ENCODE data around the gene CTNNA3. TPM values are rescaled to one million over a fixed set of nuclear protein-coding genes. Genes with fewer than 3 reads are reported as not detected.

CTNNA3 gene
- polyA plus RNA-seq, 1 experiment, result 0.26 TPM

DNA sequence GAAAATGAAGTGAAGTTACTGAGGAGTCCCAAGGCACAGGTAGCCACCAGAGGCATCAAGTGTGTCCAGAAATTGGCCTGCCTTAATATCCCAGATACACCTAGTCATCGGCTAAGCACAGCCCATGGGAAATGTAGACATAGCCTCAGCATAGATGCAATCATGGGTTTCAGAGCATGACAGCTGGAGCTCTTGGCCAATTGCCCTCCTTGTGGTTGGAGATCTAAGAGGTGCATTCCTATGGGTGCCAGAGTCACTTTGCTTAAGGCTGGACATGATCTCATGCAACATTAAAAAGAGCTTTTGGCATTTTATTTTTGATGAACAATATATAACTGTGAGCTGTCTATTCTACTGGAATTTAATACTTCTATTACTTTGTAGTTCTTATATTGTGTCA lies 1528.2 kb downstream of the CTNNA3 start:
- POLR2A ChIA-PET, result no interaction called here
- Histone ChIP-seq H3K4me3 (ENCODE audit: low read depth, low read length) (no peak overlapping the region), H3K9me3 (ENCODE audit: control insufficient read depth, insufficient read depth, low read length) (no peaks in the 10 kb centered on the region), H3K27me3 (ENCODE audit: control insufficient read depth, insufficient read depth, low read length) (no peaks in the 10 kb centered on the region), H3K27ac (ENCODE audit: low read depth, low read length) (no peak overlapping the region)
- CTCF ChIA-PET, result interaction anchor here (0.6 kb wide), 1 partner anchor 12 kb away, joined by 5 read pairs; no protein-coding TSS in a partner anchor
- TF ChIP-seq, protein P1, sequence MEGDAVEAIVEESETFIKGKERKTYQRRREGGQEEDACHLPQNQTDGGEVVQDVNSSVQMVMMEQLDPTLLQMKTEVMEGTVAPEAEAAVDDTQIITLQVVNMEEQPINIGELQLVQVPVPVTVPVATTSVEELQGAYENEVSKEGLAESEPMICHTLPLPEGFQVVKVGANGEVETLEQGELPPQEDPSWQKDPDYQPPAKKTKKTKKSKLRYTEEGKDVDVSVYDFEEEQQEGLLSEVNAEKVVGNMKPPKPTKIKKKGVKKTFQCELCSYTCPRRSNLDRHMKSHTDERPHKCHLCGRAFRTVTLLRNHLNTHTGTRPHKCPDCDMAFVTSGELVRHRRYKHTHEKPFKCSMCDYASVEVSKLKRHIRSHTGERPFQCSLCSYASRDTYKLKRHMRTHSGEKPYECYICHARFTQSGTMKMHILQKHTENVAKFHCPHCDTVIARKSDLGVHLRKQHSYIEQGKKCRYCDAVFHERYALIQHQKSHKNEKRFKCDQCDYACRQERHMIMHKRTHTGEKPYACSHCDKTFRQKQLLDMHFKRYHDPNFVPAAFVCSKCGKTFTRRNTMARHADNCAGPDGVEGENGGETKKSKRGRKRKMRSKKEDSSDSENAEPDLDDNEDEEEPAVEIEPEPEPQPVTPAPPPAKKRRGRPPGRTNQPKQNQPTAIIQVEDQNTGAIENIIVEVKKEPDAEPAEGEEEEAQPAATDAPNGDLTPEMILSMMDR (IDR thresholded peaks at IDR 0.05; ENCODE audit: low read depth, low read length), result no peak
- no peak for DNase-seq (ENCODE audit: low read depth, low spot score)

DNA sequence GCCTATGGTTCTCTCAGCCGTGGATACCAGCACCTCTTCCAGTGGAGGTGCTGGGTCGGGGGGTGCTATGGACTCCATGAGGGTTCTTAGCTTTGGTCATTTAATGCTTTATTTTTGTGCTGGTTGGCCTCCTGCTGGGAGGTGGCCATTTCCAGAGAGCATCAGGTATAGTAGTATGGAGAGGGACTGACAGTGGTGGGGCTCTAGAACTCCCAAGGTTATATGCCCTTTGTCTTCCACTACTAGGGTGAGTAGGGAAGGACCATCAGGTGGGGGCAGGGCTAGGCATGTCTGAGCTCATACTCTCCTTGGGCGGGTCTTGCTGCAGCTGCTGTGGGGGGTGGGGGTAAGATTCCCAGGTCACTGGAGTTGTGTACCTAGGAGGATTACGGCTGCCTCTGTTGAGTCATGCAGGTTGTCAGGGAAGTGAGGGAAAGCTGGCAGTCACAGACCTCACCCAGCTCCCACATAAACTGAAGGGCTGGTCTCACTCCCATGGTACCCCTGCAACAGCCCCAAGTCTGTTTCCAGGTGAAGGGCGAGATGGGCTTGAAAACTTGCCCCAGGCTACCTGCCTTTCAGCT lies 1533.3 kb downstream of the CTNNA3 start:
- TF ChIP-seq, protein P1 (IDR thresholded peaks at IDR 0.05; ENCODE audit: low read depth, low read length), result no peak
- Histone ChIP-seq H3K27ac (ENCODE audit: low read depth, low read length) (no peak overlapping the region), H3K27me3 (ENCODE audit: control insufficient read depth, insufficient read depth, low read length) (no peaks in the 10 kb centered on the region), H3K9me3 (ENCODE audit: control insufficient read depth, insufficient read depth, low read length) (no peaks in the 10 kb centered on the region), H3K4me3 (ENCODE audit: low read depth, low read length) (no peak overlapping the region)
- ChIA-PET CTCF (no interaction called here), POLR2A (no interaction called here)
- no peak for DNase-seq (ENCODE audit: low read depth, low spot score)

DNA sequence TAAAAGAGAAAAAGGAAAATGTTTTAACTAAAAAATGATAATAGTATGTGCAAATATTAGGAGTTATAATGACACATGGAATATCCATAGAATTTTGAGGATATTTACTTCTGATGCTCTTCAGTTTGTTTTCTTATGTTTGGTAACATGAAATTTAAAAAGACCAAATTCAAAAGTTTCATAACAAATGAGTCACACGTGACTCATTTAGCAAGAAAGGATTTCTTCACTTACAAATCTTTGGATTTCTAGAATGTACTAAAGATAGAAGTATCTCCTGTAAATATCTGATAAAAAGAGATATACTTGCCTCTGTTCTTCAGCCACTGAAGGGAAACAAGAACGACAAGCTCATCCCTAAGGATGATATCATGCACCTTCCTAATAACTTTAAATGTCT lies 1544.6 kb downstream of the CTNNA3 start:
- DNase-seq (ENCODE audit: low read depth, low spot score), result no peak
- ChIA-PET CTCF (interaction anchor here (0.7 kb wide), 1 partner anchor 30 kb away, joined by 3 read pairs; no protein-coding TSS in a partner anchor), POLR2A (no interaction called here)
- H3K27me3 ChIP-seq (ENCODE audit: control insufficient read depth, insufficient read depth, low read length), result no peaks in the 10 kb centered on the region
- H3K4me3 ChIP-seq (ENCODE audit: low read depth, low read length), result no peak overlapping the region
- no peaks in the 10 kb centered on the region for H3K9me3 ChIP-seq (ENCODE audit: control insufficient read depth, insufficient read depth, low read length)
- TF ChIP-seq, protein P1 (IDR thresholded peaks at IDR 0.05; ENCODE audit: low read depth, low read length), result no peak
- no peak overlapping the region for H3K27ac ChIP-seq (ENCODE audit: low read depth, low read length)

DNA sequence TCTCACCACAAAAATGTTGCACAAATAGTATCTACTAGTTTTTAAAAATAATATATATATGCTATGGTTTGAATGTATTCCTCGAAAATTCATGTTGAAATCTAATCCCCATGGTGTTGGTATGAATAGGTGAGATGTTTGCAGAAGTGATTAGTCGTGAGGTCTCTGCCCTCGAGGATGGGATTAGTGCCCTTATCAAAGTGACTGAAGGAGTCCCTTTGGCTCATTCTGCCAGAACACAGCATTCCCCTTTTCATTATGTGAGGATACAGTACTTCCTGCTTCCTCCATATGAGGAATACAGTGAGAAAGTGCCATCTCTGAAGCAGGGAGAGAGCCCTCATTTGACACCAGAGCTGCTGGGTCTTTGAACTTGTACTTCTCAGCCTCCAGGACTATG lies 1547.7 kb downstream of the CTNNA3 start:
- Histone ChIP-seq H3K9me3 (ENCODE audit: control insufficient read depth, insufficient read depth, low read length) (no peaks in the 10 kb centered on the region), H3K4me3 (ENCODE audit: low read depth, low read length) (no peak overlapping the region), H3K27me3 (ENCODE audit: control insufficient read depth, insufficient read depth, low read length) (no peaks in the 10 kb centered on the region), H3K27ac (ENCODE audit: low read depth, low read length) (no peak overlapping the region)
- ChIA-PET POLR2A (no interaction called here), CTCF (no interaction called here)
- no peak for DNase-seq (ENCODE audit: low read depth, low spot score)
- TF ChIP-seq, protein P1 (IDR thresholded peaks at IDR 0.05; ENCODE audit: low read depth, low read length), result no peak

DNA sequence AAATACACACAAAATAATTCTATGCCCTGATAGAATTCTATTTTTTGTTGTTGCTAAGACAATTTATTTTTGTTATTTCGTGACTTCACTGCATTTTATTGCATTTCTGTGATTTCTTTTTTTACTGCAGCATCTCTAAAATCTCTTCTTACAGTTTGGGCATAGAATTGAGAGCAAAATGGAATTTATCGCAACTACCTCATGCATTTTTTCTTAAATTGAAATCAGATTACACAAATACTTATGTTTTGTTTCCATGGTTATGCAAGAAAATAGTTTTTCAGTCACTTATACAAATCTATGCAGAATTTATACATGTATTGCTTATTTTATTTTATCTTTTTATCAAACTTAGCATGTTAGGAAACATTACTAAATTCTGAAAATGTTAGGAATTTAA lies 1552.0 kb downstream of the CTNNA3 start:
- TF ChIP-seq, protein P1 (IDR thresholded peaks at IDR 0.05; ENCODE audit: low read depth, low read length), result no peak
- no peak for DNase-seq (ENCODE audit: low read depth, low spot score)
- Histone ChIP-seq H3K27me3 (ENCODE audit: control insufficient read depth, insufficient read depth, low read length) (no peaks in the 10 kb centered on the region), H3K4me3 (ENCODE audit: low read depth, low read length) (no peak overlapping the region), H3K9me3 (ENCODE audit: control insufficient read depth, insufficient read depth, low read length) (no peaks in the 10 kb centered on the region), H3K27ac (ENCODE audit: low read depth, low read length) (no peak overlapping the region)
- POLR2A ChIA-PET, result no interaction called here
- CTCF ChIA-PET, result no interaction called here
